ENCODE data around the gene RPL32.
"Not testable (repeated sequence)": the region's sequence is repeated elsewhere in the genome, so short reads cannot be mapped to it uniquely, and the experiment has no call there.

Gene RPL32

GRCh38 chr3:12879191-12879815 lies 37.9 kb upstream of the RPL32 start:
- H3K9me3 ChIP-seq (ENCODE audit: control insufficient read depth, low read length), result no peaks in the 10 kb centered on the region
- no peak for DNase-seq
- H3K27me3 ChIP-seq (replicated peaks; ENCODE audit: control insufficient read depth, insufficient read depth, low read length, poor library complexity, severe bottlenecking), result peaks cover 3% of the 10 kb centered on the region
- no peak overlapping the region for H3K4me3 ChIP-seq (ENCODE audit: insufficient read depth, low read depth, low read length, poor library complexity, severe bottlenecking)
- H3K36me3 ChIP-seq (ENCODE audit: control insufficient read depth, insufficient read depth, low read length), result no peaks in the 10 kb centered on the region
- H3K27ac ChIP-seq (ENCODE audit: insufficient read depth, low read length, poor library complexity, severe bottlenecking), result no peak overlapping the region
- peaks cover 4% of the 10 kb centered on the region for H3K4me1 ChIP-seq (ENCODE audit: control insufficient read depth, insufficient read depth, low read length, poor library complexity, severe bottlenecking)

DNA sequence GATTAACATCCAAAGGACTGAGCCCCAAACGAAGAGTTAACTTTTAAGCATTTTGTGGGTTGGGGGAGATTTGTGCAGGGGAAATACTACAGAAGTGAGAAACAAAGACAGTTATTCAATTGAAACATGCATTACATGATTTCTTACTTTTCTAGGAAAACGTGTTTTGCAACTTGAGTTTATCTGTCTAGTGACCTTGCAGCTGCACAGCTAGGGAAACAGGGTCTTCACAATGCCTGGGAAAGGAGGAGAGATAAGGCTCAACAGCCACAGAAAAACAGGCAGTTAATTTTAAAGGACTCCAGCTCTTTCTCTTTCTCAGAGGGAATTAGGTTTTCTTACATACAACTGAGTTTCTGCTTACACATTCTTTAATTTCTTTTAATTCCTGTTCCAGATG lies 37.4 kb upstream of the RPL32 start:
- H3K27me3 ChIP-seq (replicated peaks; ENCODE audit: control insufficient read depth, insufficient read depth, low read length, poor library complexity, severe bottlenecking); H3K27ac ChIP-seq (ENCODE audit: insufficient read depth, low read length, poor library complexity, severe bottlenecking); H3K4me1 ChIP-seq (ENCODE audit: control insufficient read depth, insufficient read depth, low read length, poor library complexity, severe bottlenecking); H3K9me3 ChIP-seq (ENCODE audit: control insufficient read depth, low read length); DNase-seq; H3K4me3 ChIP-seq (ENCODE audit: insufficient read depth, low read depth, low read length, poor library complexity, severe bottlenecking); H3K36me3 ChIP-seq (ENCODE audit: control insufficient read depth, insufficient read depth, low read length): not testable (repeated sequence)

DNA sequence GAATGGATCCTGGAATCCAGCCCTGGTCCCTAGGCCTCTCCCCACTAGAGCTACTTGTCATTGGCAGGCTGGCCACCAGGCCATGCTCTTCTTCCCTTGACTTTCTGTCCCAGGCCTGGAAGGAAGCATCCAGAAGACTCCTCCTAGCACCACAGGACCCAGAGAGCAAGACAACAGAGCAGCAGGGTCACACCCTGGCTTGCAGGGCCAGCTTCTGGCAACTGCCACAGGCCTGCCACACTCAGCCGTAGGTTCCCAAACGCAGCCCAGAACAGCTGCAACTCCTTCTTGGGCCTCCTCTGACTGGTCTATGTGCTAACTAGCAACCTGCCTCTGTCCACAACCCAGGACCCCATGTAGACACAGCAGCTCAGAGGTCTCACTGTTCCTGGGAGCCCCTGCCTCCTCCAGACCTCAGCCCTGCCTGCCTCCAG lies 36.8 kb upstream of the RPL32 start:
- no peaks in the 10 kb centered on the region for H3K36me3 ChIP-seq (ENCODE audit: control insufficient read depth, insufficient read depth, low read length)
- peaks cover 3% of the 10 kb centered on the region for H3K27me3 ChIP-seq (replicated peaks; ENCODE audit: control insufficient read depth, insufficient read depth, low read length, poor library complexity, severe bottlenecking)
- DNase-seq, result no peak
- H3K4me1 ChIP-seq (ENCODE audit: control insufficient read depth, insufficient read depth, low read length, poor library complexity, severe bottlenecking), result peaks cover 4% of the 10 kb centered on the region
- no peak overlapping the region for H3K4me3 ChIP-seq (ENCODE audit: insufficient read depth, low read depth, low read length, poor library complexity, severe bottlenecking)
- H3K9me3 ChIP-seq (ENCODE audit: control insufficient read depth, low read length), result no peaks in the 10 kb centered on the region
- H3K27ac ChIP-seq (ENCODE audit: insufficient read depth, low read length, poor library complexity, severe bottlenecking), result no peak overlapping the region

DNA sequence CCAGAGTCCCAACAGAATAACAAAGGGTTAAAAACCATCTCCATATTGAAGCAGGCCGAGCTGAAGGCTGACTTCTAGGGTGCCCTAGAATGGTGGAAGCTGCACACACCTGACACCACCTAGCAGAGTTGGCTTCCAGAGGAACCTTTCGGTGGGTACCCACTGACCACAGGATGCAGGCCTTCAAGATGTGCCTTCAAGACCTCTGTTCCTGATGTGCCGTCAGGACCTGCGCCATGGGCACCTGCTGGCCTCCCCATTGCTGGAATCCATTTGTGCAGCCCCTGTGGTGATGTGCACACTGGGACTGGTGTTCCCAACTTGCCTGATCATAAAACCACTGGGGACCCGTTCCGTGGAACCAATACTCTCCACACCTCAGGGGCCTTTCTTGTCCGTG lies 35.7 kb upstream of the RPL32 start:
- Histone ChIP-seq H3K9me3 (ENCODE audit: control insufficient read depth, low read length) (no peaks in the 10 kb centered on the region), H3K27me3 (replicated peaks; ENCODE audit: control insufficient read depth, insufficient read depth, low read length, poor library complexity, severe bottlenecking) (peaks cover 3% of the 10 kb centered on the region), H3K4me1 (ENCODE audit: control insufficient read depth, insufficient read depth, low read length, poor library complexity, severe bottlenecking) (peaks cover 4% of the 10 kb centered on the region)

DNA sequence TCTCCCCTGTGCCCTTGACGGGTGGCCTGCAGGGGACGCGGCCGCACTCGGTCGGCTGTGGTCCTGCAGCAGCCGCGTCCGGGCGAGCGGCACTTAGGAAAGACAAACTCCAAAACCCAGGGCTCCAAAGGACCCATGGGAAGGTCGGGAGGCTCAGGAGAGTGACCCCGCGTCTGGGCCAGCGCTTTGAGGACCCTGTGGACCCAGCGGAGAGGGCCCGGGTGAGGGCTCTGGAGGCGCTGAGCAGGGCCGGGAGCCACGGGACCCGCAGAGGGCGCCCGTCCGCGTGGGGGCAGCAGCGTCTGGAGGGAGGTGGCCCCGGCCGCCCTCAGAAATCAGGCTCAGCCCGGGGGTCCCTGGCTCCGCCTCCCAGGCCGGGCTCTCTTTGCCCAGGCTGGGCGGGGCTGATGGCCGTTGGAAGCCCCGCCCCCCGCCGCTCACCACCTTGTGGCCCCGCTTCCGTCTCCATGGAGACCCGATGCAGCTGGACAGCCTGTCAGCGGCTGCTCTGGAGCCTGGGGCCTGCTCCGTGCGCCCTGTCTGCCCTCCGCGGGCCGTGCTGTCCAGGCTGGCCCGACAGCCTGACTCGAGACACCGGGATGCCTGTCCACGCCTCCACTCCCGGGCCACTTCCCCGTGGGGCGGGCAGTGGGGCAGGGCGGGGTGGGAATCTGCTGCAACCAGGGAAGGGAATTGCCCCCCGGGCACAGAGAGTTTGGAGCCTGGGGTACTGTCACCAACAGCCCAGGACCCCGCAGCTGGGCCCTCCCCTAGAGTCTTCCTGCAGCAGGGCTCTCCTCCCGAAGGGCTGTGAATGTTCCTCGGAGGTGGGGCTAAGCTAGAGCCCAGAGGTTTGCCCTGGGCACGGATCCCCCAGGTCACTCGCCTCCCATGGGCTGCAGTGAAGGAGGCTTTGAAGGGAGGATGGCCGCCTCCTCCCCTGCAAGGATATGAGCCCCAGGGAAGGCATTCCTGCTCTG lies 34.8 kb upstream of the RPL32 start:
- peaks cover 4% of the 10 kb centered on the region for H3K4me1 ChIP-seq (ENCODE audit: control insufficient read depth, insufficient read depth, low read length, poor library complexity, severe bottlenecking)
- H3K27ac ChIP-seq (ENCODE audit: insufficient read depth, low read length, poor library complexity, severe bottlenecking), result no peak overlapping the region
- H3K36me3 ChIP-seq (ENCODE audit: control insufficient read depth, insufficient read depth, low read length), result no peaks in the 10 kb centered on the region
- H3K27me3 ChIP-seq (replicated peaks; ENCODE audit: control insufficient read depth, insufficient read depth, low read length, poor library complexity, severe bottlenecking), result peaks cover 3% of the 10 kb centered on the region
- no peak overlapping the region for H3K4me3 ChIP-seq (ENCODE audit: insufficient read depth, low read depth, low read length, poor library complexity, severe bottlenecking)
- no peaks in the 10 kb centered on the region for H3K9me3 ChIP-seq (ENCODE audit: control insufficient read depth, low read length)
- DNase-seq, result no peak

More for the DNA sequence above, 35.7 kb upstream of the RPL32 start:
- no peak overlapping the region for H3K4me3 ChIP-seq (ENCODE audit: insufficient read depth, low read depth, low read length, poor library complexity, severe bottlenecking)
- H3K36me3 ChIP-seq (ENCODE audit: control insufficient read depth, insufficient read depth, low read length), result no peaks in the 10 kb centered on the region
- no peak overlapping the region for H3K27ac ChIP-seq (ENCODE audit: insufficient read depth, low read length, poor library complexity, severe bottlenecking)
- no peak for DNase-seq

- no peaks in the 10 kb centered on the region for H3K36me3 ChIP-seq (ENCODE audit: control insufficient read depth, insufficient read depth, low read length)
- no peak overlapping the region for H3K27ac ChIP-seq (ENCODE audit: insufficient read depth, low read length, poor library complexity, severe bottlenecking)
- DNase-seq, result no peak
- no peaks in the 10 kb centered on the region for H3K9me3 ChIP-seq (ENCODE audit: control insufficient read depth, low read length)
- H3K4me3 ChIP-seq (ENCODE audit: insufficient read depth, low read depth, low read length, poor library complexity, severe bottlenecking), result no peak overlapping the region
- H3K4me1 ChIP-seq (ENCODE audit: control insufficient read depth, insufficient read depth, low read length, poor library complexity, severe bottlenecking), result peaks cover 14% of the 10 kb centered on the region
- H3K27me3 ChIP-seq (replicated peaks; ENCODE audit: control insufficient read depth, insufficient read depth, low read length, poor library complexity, severe bottlenecking), result peaks cover 11% of the 10 kb centered on the region
Measured at GRCh38 chr3:12871404-12871983, 30.1 kb upstream of the RPL32 start.

DNA sequence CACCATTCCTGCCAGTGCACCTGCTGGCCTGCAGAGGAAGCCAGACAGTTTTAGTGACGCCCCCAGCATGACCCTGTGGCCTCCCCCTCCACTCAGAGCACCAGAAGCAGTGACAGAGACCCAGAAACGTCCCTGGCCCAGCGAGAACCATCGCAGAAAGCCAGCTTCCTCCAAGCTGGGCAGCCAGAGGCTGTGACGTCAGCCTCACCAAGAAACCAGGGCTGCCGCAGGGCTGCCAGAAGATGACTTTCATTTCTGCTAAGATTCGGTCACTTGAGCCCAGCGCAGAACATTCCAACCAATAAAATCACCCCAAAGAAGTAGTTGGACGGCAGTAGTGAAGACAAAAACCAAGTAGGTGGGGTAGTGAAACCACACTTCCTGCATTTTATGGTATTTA lies 29.6 kb upstream of the RPL32 start:
- H3K9me3 ChIP-seq (ENCODE audit: control insufficient read depth, low read length), result no peaks in the 10 kb centered on the region
- H3K4me3 ChIP-seq (ENCODE audit: insufficient read depth, low read depth, low read length, poor library complexity, severe bottlenecking), result no peak overlapping the region
- H3K27me3 ChIP-seq (replicated peaks; ENCODE audit: control insufficient read depth, insufficient read depth, low read length, poor library complexity, severe bottlenecking), result peaks cover 11% of the 10 kb centered on the region
- H3K4me1 ChIP-seq (ENCODE audit: control insufficient read depth, insufficient read depth, low read length, poor library complexity, severe bottlenecking), result peaks cover 10% of the 10 kb centered on the region
- no peak for DNase-seq
- no peak overlapping the region for H3K27ac ChIP-seq (ENCODE audit: insufficient read depth, low read length, poor library complexity, severe bottlenecking)
- no peaks in the 10 kb centered on the region for H3K36me3 ChIP-seq (ENCODE audit: control insufficient read depth, insufficient read depth, low read length)

DNA sequence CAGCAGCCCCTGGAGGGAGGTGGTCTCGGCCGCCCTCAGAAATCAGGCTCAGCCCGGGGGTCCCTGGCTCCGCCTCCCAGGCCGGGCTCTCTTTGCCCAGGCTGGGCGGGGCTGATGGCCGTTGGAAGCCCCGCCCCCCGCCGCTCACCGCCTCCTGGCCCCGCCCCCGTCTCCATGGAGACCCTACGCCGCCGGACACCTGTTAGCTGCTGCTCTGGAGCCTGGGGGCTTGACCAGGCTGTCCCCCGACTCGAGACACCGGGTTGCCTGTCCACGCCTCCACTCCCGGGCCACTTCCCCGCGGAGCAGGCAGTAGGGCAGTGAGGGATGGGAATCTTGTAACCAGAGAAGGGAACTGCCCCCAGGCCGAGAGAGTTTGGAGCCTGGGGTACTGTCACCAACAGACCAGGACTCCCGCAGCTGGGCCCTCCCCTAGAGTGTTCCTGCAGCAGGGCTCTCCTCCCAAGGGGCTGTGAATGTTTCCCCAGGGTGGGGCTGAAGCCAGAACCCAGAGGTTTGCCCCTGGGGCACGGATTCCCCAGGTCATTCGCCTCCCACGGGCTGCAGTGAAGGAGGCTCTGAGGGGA lies 27.8 kb upstream of the RPL32 start:
- H3K4me3 ChIP-seq (ENCODE audit: insufficient read depth, low read depth, low read length, poor library complexity, severe bottlenecking), result peak overlapping the region; percentile 48
- H3K4me1 ChIP-seq (ENCODE audit: control insufficient read depth, insufficient read depth, low read length, poor library complexity, severe bottlenecking), result peaks cover 10% of the 10 kb centered on the region
- no peak overlapping the region for H3K27ac ChIP-seq (ENCODE audit: insufficient read depth, low read length, poor library complexity, severe bottlenecking)
- H3K36me3 ChIP-seq (ENCODE audit: control insufficient read depth, insufficient read depth, low read length), result no peaks in the 10 kb centered on the region
- H3K27me3 ChIP-seq (replicated peaks; ENCODE audit: control insufficient read depth, insufficient read depth, low read length, poor library complexity, severe bottlenecking), result peaks cover 8% of the 10 kb centered on the region
- DNase-seq, result no peak
- no peaks in the 10 kb centered on the region for H3K9me3 ChIP-seq (ENCODE audit: control insufficient read depth, low read length)

DNA sequence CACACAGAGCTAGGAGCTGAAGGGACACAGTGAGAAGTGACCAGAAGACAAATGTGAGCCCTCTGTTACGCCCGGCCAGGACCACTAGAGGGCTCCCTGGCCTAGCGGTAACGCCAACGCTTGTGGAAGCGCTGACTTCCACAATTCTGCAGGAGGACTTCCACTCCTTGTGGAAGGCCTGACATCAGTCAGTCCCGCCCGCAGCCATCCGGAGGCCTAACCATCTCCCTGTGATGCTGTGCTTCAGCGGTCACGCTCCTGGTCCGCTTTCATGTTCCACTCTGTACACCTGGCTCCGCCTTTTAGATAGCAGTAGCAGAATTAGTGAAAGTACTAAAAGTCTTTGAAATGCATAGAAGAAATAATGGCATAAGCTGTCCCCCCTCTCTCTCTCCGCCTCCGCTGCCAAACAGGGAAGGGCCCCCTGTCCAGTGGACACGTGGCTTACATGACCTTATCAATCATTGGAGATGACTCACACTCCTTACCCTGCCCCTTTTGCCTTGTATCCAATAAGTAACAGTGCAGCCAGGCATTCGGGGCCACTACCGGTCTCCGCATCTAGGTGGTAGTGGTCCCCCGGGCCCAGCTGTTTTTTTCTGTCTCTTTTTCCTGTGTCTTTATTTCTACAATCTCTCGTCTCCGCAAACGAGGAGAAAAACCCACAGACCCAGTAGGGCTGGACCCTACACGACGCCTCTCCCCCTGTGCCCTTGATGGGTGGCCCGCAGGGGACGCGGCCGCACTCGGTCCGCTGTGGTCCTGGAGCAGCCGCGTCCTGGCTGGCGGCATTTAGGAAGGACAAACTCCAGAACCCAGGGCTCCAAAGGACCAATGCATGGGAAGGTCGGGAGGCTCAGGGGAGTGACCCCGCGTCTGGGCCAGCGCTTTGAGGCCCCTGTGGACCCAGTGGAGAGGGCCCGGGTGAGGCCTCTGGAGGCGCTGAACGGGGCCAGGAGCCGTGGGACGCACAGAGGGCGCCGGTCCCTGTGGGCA lies 27.0 kb upstream of the RPL32 start:
- DNase-seq, result peak; percentile 14 to 31 (median 22)
- H3K9me3 ChIP-seq (ENCODE audit: control insufficient read depth, low read length), result no peaks in the 10 kb centered on the region
- H3K27ac ChIP-seq (ENCODE audit: insufficient read depth, low read length, poor library complexity, severe bottlenecking), result no peak overlapping the region
- H3K4me3 ChIP-seq (ENCODE audit: insufficient read depth, low read depth, low read length, poor library complexity, severe bottlenecking), result peak overlapping the region; percentile 48
- H3K27me3 ChIP-seq (replicated peaks; ENCODE audit: control insufficient read depth, insufficient read depth, low read length, poor library complexity, severe bottlenecking), result peaks cover 8% of the 10 kb centered on the region
- H3K36me3 ChIP-seq (ENCODE audit: control insufficient read depth, insufficient read depth, low read length), result no peaks in the 10 kb centered on the region
- peaks cover 10% of the 10 kb centered on the region for H3K4me1 ChIP-seq (ENCODE audit: control insufficient read depth, insufficient read depth, low read length, poor library complexity, severe bottlenecking)

Data from effector memory CD4-positive, alpha-beta T cell (primary cell).